MM.1S (cell line): ENCODE results near the gene SH3GL3.

Source experiments
- DNase-seq: peaks from one replicate; pipeline ENCODE4 v3.0.0-alpha.2; 2015
- H2AFZ ChIP-seq: fragments of 300-600 bp; sonication (generic); 2 replicates; pipeline ENCODE4 v1.6.0; 2016; ENCODE audit warnings: antibody characterized with exemption, low read length
- H3F3A ChIP-seq: fragments of 300-600 bp; sonication (generic); 2 replicates; pipeline ENCODE4 v1.6.1; 2016; ENCODE audit warnings: mild to moderate bottlenecking, antibody characterized with exemption, low read length, moderate library complexity, mixed read lengths; ENCODE audit not compliant: insufficient read depth
- H3K27ac ChIP-seq: fragments of 300-600 bp; sonication (generic); 2 replicates; pipeline ENCODE4 v1.5.1; 2016; ENCODE audit warnings: mild to moderate bottlenecking, low read length
- H3K27me3 ChIP-seq: fragments of 300-600 bp; sonication (generic); replicated peaks from 2 replicates; pipeline ENCODE4 v1.6.0; 2016; ENCODE audit warnings: low read length; ENCODE audit not compliant: insufficient read depth
- H3K36me3 ChIP-seq: fragments of 300-600 bp; sonication (generic); replicated peaks from 2 replicates; pipeline ENCODE4 v1.6.1; 2016; ENCODE audit warnings: mild to moderate bottlenecking, low read length, mixed read lengths; ENCODE audit not compliant: insufficient read depth
- H3K4me1 ChIP-seq: fragments of 300-600 bp; sonication (generic); 2 replicates; pipeline ENCODE4 v1.6.1; 2016; ENCODE audit warnings: low read length, mixed read lengths
- H3K4me2 ChIP-seq: fragments of 300-600 bp; sonication (generic); 2 replicates; pipeline ENCODE4 v1.6.0; 2016; ENCODE audit warnings: low read depth, low read length
- H3K4me3 ChIP-seq: fragments of 300-600 bp; sonication (generic); 2 replicates; pipeline ENCODE4 v1.5.1; 2016; ENCODE audit warnings: low read length, mixed read lengths
- H3K79me2 ChIP-seq: fragments of 300-600 bp; sonication (generic); 2 replicates; pipeline ENCODE4 v1.6.1; 2016; ENCODE audit warnings: mixed run types, low read length, mixed read lengths
- H3K9ac ChIP-seq: fragments of 300-600 bp; sonication (generic); 2 replicates; pipeline ENCODE4 v1.6.1; 2016; ENCODE audit warnings: low read length, mixed read lengths
- H3K9me2 ChIP-seq: fragments of 300-600 bp; sonication (generic); replicated peaks from 2 replicates; pipeline ENCODE4 v1.6.1; 2016; ENCODE audit warnings: mild to moderate bottlenecking, low read length, mixed read lengths; ENCODE audit not compliant: insufficient read depth
- H3K9me3 ChIP-seq: fragments of 300-600 bp; sonication (generic); replicated peaks from 2 replicates; pipeline ENCODE4 v1.6.1; 2016; ENCODE audit warnings: mild to moderate bottlenecking, low read length, mixed read lengths; ENCODE audit not compliant: insufficient read depth
- H4K20me1 ChIP-seq: fragments of 300-600 bp; sonication (generic); 2 replicates; pipeline ENCODE4 v1.6.1; 2016; ENCODE audit warnings: mild to moderate bottlenecking, low read length, moderate library complexity, mixed read lengths; ENCODE audit not compliant: insufficient read depth
- EZH2 ChIP-seq: fragments of 300-600 bp; sonication (generic); optimal IDR thresholded peaks from 2 replicates; pipeline ENCODE3; 2017; ENCODE audit warnings: low read depth, mild to moderate bottlenecking, antibody characterized with exemption, low read length, mixed read lengths
- EZH2phosphoT487 ChIP-seq: fragments of 300-600 bp; sonication (generic); IDR thresholded peaks from 2 replicates; pipeline ENCODE4 v1.6.1; 2018; ENCODE audit warnings: antibody characterized with exemption, low read length
- TF ChIP-seq, protein P1 (sequence below): fragments of 300-600 bp; sonication (generic); IDR thresholded peaks from 2 replicates; pipeline ENCODE4 v1.5.1; 2016; ENCODE audit warnings: antibody characterized with exemption, low read length, mixed read lengths

The SH3GL3 gene

DNA sequence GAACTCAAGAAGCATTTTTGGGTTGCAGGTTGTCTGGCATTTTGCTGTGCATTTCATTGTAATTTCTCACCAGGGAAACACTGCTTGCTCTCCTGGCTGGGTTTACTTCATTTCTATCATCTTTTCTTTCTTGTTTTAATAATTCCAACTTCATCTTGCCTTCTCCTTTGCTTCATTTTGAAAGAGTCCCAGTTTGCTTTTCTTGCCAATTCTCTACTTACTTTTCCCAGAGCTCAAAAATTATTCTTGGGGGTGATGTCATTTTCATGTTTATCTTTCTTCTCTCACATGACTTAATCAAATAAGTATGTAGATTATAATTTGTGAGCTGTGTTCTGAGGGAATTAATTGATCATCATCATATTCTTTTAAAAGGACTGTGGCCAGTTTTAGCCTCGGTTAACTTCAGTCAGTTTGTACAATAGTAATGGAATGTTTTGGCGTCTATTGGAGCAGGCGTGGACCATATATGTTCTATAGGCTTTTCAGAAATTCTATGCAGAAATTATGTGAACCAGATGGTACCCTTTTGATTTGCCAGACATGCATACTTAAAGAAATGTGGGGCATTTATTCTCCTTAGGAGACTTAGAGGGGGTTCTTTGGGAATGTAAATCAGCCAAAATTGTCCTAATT is 30.1 kb downstream of the SH3GL3 start:
- no peaks in the 10 kb centered on the region for H4K20me1 ChIP-seq
- no peaks in the 10 kb centered on the region for H3K9me3 ChIP-seq
- no peak overlapping the region for H3K4me2 ChIP-seq
- H3K4me1 ChIP-seq, result no peaks in the 10 kb centered on the region
- H3K9ac ChIP-seq, result no peak overlapping the region
- H3K9me2 ChIP-seq, result no peaks in the 10 kb centered on the region
- no peak overlapping the region for H3K4me3 ChIP-seq
- DNase-seq, result no peak
- no peak overlapping the region for H3K27ac ChIP-seq
- H3K27me3 ChIP-seq, result no peaks in the 10 kb centered on the region
- TF ChIP-seq EZH2phosphoT487, result no peak
- no peak for TF ChIP-seq EZH2
- TF ChIP-seq, protein P1, sequence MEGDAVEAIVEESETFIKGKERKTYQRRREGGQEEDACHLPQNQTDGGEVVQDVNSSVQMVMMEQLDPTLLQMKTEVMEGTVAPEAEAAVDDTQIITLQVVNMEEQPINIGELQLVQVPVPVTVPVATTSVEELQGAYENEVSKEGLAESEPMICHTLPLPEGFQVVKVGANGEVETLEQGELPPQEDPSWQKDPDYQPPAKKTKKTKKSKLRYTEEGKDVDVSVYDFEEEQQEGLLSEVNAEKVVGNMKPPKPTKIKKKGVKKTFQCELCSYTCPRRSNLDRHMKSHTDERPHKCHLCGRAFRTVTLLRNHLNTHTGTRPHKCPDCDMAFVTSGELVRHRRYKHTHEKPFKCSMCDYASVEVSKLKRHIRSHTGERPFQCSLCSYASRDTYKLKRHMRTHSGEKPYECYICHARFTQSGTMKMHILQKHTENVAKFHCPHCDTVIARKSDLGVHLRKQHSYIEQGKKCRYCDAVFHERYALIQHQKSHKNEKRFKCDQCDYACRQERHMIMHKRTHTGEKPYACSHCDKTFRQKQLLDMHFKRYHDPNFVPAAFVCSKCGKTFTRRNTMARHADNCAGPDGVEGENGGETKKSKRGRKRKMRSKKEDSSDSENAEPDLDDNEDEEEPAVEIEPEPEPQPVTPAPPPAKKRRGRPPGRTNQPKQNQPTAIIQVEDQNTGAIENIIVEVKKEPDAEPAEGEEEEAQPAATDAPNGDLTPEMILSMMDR, result no peak
- no peaks in the 10 kb centered on the region for H3K79me2 ChIP-seq
- no peak overlapping the region for H2AFZ ChIP-seq
- H3F3A ChIP-seq, result no peaks in the 10 kb centered on the region
- no peaks in the 10 kb centered on the region for H3K36me3 ChIP-seq

DNA sequence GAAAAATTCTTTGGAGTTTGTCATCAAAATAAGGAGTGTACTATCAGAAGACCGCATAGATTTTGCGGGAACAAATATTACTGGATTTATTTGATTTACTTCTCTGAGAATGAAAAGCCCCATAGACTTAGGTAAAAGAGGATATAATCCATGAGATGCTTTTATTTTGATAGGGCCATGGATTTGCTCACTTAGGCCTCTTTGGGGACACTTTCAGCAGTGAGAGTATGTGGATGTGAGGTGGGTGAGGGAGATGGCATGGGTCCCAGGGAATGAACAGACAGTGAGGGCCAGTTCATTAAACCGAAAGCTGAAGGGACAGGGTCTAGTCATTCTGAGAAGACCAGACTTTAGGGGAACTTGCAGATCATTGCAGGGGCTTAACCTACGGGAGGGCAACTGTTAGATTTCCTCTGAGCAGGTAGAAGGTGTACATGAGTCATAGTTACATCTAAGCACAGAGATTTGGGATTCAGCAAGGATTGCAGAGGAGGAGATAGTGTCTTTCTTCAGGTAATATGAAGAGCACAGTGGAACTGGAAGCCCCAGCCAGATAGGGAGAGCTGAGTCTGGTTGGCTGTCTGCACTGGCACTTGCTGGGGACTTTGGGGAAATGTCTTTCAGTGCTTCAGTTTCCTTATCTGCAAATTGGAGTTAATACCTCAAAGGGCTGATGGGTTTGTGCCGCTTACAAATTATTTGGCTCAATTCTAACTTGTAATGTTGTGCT is 30.8 kb downstream of the SH3GL3 start:
- Histone ChIP-seq H3F3A (no peaks in the 10 kb centered on the region), H3K27me3 (no peaks in the 10 kb centered on the region), H3K36me3 (no peaks in the 10 kb centered on the region), H3K27ac (no peak overlapping the region), H3K4me1 (no peaks in the 10 kb centered on the region), H3K9ac (no peak overlapping the region), H4K20me1 (no peaks in the 10 kb centered on the region), H3K4me2 (no peak overlapping the region), H3K4me3 (no peak overlapping the region), H3K9me2 (no peaks in the 10 kb centered on the region), H3K79me2 (no peaks in the 10 kb centered on the region), H2AFZ (no peak overlapping the region), H3K9me3 (no peaks in the 10 kb centered on the region)
- TF ChIP-seq, protein P1, result no peak
- TF ChIP-seq EZH2phosphoT487, result no peak
- no peak for DNase-seq

DNA sequence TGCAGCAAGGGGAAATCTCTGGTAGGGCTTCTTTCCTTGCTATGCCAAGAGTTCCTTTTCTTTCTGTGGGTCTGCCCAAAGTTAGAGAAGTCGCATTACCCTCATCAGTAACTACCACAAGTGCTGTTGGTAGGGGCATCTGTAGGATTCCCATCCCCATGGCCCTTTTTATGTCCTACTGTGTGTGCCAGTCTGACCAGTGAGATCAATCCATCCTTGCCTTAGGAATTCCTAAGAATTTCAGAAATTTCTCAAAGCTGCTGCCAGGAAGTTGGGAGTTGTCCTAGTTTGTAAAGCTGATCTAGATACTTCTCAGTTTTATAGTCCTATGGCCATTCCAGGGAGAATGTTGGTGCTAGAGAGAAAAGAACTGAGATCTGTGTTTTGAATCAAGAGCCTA is 36.5 kb downstream of the SH3GL3 start:
- Histone ChIP-seq H3K27ac (no peak overlapping the region), H3K4me3 (no peak overlapping the region), H3K4me1 (no peaks in the 10 kb centered on the region), H3K9me3 (no peaks in the 10 kb centered on the region), H3K9me2 (no peaks in the 10 kb centered on the region), H4K20me1 (no peaks in the 10 kb centered on the region), H3K9ac (no peak overlapping the region), H3K27me3 (no peaks in the 10 kb centered on the region), H3K79me2 (no peaks in the 10 kb centered on the region), H3F3A (no peaks in the 10 kb centered on the region), H3K4me2 (no peak overlapping the region), H3K36me3 (no peaks in the 10 kb centered on the region), H2AFZ (no peak overlapping the region)
- TF ChIP-seq EZH2phosphoT487 (no peak), EZH2 (no peak)
- TF ChIP-seq, protein P1, result no peak
- DNase-seq, result no peak
